PC-9 (cell line): ENCODE data around the gene SRBD1.

Experiments
- EZH2 ChIP-seq: fragments of 200-600 bp; sonication (generic); IDR thresholded peaks from 2 replicates; pipeline ENCODE4 v1.8.0; 2017; ENCODE audit warnings: antibody characterized with exemption, low read depth
- TF ChIP-seq, protein P1 (sequence below): fragments of 200-600 bp; sonication (generic); conservative IDR thresholded peaks from 2 replicates; pipeline ENCODE4 v1.6.1; 2017; ENCODE audit warnings: mixed run types, antibody characterized with exemption, mild to moderate bottlenecking, moderate library complexity

DNA sequence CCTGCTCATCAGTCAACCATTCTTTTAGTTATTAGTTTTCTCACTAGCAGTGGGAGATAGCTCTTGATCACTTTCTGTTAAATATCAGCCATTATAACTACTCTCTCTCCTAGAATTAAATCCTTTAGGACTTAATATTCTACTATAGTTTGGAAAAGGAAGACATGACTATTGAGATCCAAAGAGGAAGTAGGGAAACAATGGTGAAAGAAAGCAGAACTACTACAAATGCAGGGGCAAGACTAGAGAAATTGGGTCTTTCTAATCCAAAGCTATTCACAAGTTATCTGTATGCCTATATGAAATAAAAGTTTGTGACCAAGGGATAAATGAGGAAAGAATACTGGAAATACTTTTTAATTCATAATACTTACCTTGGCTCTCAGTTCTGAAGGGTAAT lies 65.1 kb downstream of the SRBD1 start:
- TF ChIP-seq, protein P1, sequence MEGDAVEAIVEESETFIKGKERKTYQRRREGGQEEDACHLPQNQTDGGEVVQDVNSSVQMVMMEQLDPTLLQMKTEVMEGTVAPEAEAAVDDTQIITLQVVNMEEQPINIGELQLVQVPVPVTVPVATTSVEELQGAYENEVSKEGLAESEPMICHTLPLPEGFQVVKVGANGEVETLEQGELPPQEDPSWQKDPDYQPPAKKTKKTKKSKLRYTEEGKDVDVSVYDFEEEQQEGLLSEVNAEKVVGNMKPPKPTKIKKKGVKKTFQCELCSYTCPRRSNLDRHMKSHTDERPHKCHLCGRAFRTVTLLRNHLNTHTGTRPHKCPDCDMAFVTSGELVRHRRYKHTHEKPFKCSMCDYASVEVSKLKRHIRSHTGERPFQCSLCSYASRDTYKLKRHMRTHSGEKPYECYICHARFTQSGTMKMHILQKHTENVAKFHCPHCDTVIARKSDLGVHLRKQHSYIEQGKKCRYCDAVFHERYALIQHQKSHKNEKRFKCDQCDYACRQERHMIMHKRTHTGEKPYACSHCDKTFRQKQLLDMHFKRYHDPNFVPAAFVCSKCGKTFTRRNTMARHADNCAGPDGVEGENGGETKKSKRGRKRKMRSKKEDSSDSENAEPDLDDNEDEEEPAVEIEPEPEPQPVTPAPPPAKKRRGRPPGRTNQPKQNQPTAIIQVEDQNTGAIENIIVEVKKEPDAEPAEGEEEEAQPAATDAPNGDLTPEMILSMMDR: no peak
- no peak for TF ChIP-seq EZH2
